Dedifferentiated amniotic fluid mesenchymal stem cell (primary cell): ENCODE results near the gene GFY.
A peak's percentile ranks its signal among the peaks of the same experiment; 100 is the strongest.

Experiments
- DNase-seq: peaks from one replicate; pipeline ENCODE4 v3.0.0-alpha.2; 2016; ENCODE audit errors: extremely low spot score

Gene GFY

DNA sequence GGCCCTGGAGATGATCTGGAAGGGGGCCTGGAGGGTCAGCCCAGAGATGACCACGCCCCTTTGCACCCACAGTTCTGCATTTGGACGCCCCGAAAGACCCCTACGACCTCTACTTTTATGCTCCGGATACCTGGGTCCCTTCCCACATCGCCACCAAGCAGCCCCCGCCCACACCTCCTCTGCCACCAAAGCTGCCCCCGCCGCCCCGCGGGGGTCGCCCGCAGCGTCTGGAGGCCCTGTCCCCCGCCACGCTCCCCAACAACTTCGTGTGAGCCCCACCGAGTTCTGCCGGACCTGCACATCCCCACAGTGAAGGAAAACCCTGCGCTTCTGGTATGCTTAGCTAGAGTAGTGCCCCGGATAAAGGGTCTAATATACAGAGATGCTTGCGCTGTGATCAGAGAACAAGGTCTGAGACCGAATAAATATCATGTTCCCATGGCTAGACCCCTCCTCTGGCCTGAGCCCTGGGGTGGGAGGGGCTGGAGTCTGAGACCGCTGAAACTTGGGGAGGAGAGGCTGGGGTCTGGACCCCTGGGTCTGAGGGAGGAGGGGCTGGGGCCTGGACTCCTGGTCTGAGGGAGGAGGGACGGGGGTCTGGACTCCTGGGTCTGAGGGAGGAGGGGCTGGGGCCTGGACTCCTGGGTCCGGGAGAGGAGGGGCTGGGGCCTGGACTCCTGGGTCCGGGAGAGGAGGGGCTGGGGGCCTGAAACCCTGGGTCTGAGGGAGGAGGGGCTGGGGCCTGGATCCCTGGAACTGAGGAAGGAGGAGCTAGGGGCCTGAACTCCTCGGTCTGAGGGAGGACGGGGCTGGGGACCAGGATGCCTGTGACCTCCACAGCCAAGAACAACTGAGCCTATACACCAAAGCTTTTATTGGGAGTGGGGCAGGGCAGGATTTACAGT is 3.6 kb downstream of the GFY start:
- DNase-seq = no peak

DNA sequence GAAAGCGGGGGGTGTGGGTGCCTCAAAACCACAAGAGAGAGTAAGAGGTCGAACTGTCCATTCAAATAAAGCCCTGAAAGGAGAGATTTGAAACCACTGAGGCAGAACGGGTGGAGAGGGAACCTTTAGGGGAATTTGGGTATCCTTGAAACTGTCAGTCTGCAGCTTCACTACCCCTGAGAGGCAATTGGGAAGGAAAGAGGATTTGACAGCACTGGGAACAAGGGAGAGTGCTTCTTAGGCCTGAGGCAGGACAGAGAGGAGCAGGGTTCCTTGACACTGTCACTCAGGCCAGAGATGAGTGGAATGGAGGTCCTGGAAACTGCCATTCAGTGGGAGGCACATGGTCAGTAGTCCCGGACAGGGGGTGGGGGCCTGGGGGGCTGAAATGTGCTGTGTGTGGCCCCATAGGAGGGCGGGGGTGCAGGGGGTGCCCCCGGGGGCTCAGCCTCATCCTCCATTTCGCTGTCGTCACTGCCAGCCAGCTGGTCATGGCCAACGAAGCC is 5.0 kb downstream of the GFY start:
- DNase-seq = no peak

DNA sequence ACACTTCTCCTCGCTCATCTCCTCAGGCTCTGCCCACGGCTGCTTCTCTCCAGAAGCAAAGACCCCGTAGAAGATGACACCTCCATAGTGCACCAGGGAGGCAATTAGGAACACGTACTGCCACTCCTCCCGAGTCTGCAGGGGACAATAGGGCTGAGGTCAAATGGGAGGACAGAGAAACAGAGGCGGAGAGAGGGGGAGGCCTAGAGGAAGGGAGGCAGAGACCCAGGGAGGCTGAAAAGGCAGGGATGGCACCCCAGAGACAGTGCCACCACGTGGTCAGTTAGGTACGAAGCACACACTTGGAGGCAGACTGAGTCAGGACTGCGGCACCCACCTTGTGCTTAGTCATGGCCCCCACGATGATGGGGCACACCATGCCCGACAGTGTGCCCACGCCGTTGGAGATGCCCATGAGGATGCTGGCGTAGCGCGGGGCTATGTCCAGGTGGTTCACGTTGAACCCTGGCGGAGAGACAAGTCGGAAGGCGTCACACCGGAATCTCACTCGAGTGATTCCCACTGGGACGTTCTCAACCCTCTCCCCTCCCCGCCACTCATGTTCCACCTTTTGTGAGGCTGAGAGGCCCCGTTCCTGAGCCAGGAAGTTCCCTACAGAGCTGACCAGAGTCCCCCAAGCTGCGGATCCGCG is 5.6 kb downstream of the GFY start:
- no peak for DNase-seq

DNA sequence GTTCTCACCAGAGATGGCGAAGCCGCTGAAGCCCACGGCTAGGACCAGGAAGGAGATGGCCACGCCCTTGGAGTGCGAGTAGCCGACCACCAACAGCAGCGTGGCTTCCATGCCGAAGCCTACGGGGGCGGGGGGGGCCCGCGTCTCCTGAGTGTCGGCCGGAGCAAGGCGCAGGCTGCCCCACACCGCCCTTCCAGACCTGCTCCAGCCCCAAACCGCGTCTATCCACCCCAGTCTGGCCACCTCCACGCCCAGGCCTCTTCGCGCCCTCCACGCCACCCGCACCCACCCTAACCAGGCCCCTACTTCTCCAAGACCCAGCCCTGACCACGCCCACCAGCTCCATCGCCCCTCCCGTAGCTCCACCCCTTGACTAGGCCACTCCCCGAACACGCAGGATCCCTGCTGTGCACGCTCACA is 6.2 kb downstream of the GFY start:
- no peak for DNase-seq

DNA sequence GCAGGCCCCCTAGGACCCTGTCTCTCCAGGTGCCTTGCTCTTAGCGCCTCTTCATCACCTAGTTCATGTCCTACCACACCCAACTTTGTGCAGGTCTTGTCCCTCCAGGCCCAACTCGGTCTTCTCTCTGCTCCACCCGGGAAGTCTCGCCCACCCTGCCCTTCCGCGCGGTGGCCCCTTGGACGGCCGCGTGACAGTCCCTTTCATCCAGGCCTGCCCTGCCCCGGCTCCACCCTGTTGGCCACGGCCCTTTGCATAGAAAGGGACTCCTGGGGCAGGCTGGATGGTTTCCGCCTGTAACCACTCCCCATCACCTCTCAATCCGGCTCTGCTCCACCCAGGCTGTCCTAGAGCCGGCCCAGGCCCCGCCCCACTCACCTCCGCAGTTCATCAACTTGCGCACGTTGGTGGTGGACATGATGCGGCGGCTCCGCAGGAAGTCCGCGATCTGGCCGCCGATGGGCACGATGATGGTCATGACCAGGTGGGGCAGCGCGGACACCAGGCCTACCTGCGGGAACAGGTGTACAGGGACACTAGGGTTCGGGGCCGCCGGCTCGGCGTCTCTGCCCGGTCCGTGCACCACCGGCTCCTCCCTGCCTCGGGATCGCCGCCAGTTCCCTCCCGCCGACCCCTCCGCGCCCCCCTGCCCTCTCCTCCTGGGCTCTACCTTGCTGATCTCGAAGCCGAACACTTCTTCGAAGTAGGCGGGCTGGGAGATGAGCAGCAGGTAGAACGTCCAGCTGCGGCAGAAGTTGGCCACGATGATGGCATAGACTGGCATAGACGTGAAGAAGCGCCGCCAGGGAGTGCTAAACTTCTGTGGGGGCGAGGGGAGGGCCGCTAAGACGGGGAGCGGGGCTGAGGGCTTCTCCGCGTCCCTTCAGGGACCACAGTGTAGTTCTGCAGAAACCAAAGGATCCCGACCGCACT is 7.2 kb downstream of the GFY start:
- no peak for DNase-seq

DNA sequence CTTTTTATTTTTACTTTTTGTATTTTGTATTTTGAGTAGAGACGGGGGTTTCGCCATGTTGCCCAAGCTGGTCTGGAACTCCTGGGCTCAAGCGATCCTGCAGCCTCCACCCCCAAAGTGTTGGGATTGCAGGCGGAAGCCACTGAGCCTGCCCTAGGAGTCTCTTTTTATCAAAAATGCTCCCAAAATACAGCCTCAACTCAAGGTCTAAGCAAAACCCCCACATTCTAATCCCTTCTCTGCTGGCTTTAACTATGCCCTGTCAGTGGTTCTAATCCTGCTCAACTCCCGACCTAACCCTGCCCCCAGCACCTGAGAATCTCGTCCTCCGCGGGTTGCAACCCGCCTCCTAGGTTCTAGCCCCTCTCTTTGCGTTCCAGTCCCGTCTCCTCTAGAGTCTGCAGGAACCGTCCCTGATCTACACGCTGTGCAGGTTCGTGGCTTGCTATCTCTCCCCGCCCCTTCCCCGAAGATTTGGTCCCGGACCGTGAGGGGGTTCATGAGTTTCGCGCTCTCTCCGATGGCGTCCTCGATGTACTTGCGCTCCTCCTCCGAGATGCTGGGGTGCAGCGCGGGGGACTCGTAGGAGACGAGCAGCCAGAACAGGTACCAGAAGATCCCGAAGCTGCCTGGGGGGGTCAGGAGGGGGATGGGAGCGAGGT is 8.2 kb downstream of the GFY start:
- no peak for DNase-seq

DNA sequence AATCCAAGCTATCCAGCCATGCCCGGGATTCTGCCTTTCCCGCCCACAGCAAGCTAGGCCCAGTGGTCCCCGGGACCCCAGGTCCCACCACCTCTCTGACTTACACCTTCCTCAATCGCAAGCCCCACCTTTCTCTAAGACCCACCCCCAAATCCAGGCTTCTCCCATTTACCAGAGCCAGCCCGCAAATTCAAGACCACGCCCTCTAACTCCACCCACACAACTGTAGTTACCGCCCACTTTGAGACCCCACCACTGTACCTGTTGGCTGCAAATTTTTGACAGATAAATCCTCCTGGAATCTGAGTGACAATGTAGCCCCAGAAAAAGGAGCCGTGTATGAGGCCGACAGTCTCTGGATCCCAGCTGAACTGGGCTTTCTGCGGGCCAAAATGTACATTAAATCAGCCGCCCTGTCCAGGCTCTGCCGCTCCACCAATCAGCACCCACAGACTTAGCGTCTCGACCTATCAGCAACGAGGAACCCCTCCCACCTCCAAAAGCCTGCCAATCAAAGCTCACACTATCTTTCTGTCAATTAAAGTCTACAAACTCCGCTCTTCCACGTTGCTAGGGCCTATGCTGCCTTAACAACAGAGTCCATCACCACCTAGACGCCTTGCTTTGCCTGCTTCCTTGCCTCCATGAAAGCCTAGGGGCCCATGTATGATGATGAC is 9.9 kb downstream of the GFY start:
- no peak for DNase-seq

DNA sequence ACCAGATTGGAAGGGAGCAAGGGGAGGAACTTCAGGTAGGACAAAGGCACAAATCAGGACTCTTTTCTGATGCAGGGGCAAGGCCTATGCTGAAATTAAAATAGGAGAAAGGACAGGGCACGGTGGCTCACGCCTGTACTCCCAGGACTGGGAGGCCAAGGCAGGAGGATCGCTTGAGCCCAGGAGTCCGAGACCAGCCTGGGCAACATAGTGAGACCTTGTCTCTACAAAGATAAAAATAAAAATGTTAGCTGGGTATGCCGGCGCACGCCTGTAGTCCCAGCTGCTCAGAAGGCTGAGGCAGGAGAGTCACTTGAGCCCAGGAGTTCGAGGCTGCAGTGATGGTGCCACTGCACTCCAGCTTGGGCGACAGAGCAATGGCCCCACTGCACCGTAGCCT is 10.5 kb downstream of the GFY start:
- DNase-seq = no peak

DNA sequence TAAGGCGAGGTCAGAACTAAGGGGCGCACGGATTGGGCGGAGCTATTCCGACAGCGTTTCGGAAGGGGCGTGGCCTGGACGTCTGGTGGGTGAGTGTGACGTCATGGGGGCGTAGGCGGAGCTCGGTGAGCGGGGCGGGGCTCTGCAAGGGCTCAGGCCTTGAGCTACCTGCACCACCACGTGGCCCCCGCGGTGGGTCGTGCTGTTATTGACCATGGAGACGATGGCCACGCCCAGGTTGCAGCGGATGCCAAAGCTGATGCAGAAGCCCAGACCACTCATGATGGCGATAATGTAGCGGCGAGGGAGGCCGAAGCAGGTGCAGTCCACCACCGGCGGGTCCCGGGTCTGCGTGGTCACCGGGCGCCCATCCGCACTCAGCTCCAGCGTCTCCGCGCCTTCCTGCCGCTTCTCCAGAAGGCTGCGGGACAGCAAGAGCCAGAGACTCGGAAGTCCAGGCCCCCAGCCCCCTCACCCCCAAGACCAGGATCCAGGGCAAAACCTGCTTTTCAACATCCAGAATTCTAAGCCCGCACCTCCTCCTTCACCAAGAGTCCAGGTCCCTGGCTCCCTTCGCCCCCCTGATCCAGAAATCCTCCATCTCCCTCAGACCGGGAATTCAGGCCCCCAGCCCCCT is 11.3 kb downstream of the GFY start:
- DNase-seq = no peak

DNA sequence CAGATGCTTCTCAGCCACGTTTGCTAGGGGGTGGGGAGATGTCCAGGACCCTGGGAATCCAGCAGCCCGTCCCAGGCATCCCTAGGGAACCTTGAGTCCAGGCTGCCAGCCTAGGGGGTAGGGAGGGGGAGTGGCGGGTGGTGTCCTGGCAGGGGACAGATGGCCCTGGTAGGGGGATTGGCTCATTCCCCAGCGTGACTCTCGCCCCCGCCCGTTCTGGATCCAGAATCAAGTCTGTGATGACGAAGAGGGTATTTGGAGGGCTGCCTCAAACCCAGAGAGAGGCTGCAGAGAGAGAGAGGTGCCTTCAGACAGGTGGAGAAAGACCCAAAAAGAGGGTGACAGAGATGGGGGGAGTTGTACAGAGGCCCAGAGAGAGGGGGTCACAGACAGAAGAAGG is 12.0 kb downstream of the GFY start:
- no peak for DNase-seq

DNA sequence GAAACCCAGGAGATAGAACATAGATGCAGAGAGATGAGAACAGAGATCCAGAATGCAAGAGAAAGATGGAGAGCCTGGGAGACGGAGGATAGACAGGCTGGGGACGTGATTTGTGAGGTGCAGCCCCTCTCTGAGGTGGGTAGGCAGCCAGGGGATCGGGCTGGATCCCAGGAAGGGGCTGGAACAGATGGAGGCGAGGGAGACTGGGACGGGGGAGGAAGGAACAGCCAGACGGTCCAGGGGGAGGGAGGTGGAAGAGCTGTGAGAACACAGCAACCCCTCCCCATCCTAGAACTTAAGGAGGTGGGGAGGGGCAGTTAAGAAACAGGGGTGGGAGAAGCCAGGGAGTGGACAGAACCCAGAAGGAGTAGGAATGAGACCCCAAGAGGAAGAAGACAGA is 13.1 kb downstream of the GFY start:
- DNase-seq = no peak

DNA sequence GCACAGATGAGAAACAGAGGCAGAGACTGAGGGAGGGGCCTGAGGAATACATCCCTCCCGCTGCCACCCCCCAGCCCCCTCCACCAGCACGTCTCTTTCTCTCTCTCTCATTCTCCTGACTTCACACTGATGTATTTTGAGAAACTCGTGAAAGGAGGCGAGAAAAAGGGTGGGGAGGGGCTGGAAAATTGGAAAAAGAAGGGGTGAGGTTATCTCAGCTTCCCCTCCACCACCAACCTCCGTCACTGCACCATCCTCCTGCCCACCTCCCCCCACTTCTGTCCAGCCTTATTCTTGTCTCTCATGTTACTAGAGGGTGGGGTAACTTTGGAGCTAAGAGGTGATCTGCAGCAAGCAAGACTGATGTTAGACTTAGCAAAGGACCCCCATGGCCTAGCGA is 14.6 kb downstream of the GFY start:
- no peak for DNase-seq

DNA sequence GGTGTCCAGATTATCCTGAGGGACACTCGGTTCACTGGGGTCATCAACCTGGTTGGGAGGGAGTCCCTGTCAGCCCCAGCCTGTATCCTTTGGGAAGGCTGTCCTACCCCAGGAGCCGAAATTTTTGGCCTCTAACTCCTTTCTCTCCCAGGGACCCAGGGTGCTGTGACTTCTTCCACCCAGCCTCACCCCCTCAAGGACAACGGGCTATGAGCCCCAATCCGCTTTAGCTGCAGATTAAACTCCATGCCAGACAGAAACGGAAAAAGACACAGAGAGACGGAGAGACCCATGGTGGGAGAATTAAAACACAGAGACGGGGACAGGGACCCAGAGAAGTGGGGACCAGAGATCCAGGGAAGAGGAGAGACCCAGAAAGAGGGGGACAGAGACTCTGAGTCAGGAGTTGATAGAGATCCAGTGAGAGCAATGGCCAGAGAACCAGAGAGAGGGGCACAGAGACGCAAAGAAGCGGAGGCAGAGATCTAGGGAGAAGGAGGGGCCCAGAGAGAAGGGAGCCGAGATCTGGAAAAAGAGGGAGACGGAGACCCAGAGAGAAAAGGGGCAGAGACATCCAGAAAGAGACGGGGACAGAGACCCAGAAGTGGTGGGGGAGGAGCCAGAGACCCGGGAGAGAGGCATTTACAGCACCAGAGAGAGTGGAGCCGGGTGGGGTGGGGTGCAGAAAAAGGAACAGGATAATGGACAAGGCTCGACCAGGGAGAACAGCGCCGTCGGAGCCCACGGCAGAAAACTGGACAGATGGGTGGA is 15.4 kb downstream of the GFY start:
- no peak for DNase-seq

DNA sequence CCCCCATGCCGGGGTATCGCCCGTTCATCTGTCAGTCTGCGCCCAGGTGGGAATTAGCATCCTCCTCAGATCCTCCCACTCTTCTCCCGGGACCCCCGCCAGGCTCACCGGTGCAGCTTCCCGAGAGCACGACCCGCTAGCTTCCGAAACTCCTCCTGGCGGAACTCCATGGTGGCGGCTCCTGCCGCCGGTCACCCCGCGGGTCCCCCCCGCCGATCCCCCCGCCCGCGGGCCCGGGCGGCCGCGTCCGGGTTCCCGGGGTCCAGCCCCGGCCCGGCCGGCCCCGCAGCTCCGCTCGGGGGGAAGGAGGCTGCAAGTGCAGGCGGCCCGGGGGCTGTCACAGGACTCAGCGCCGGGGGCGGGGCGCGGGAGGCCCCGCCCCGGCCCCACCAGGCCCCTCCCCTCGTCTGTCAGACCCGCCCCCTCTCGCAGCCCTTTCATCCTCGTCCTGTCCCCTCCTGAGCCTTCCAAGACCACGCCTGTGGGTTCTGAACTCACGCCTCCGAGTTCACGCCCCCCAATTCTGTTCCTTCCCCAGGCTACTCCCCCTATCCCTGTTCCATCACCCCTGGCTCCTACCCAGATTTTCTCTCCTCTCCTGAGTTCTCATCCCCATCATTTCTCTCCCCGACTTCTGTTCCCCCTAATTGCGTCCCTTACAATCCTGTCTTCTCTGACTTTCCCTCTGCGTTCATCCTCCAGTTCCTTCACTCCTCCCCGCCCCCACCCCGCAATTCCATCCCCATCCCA is 16.2 kb downstream of the GFY start, which contains the start of gene SLC17A7:
Gene SLC17A7, minus strand, starts transcription at position 318 of the 750 bp plus-strand sequence. Its CDS starts 148 bp downstream, at position 170.
- DNase-seq = no peak

DNA sequence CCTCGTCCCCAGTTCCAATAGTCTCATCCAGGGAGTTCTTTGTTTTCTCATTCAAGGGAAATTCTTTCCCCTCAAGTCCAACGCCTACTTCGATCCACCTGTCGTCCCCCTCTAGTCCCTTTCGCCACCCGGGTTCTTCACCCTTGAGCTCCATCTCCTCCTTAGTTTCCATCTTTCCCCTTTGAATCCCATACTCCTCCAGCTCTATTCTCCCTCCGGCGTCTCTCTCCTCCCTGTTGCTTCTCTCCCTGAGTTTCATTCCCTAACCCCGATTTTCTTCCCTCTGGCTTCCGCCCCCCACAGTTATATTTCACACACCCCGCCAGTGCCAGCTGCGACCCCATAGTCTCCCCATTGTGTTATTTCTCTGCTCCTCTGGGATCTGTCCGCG is 16.8 kb downstream of the GFY start:
- no peak for DNase-seq

DNA sequence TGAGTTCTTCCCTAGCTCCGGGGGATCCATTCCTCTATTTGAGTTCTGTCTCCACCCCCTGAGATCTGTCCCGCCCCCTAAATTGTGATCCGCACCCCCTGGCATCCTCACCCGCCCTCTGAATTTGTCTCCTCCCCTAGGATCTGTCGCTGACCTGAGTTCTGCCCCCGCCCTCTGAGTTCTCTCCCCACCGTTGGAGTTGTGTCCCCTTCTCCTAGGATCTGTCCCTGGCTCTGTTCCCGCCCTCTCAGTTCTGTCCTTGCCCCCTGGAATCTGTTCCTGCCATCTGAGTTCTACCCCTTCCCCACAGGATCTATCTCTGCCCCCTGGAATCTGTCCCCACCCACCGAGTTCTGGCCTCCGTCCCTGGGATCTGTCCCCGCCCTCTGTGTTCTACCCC is 17.2 kb downstream of the GFY start:
- no peak for DNase-seq

DNA sequence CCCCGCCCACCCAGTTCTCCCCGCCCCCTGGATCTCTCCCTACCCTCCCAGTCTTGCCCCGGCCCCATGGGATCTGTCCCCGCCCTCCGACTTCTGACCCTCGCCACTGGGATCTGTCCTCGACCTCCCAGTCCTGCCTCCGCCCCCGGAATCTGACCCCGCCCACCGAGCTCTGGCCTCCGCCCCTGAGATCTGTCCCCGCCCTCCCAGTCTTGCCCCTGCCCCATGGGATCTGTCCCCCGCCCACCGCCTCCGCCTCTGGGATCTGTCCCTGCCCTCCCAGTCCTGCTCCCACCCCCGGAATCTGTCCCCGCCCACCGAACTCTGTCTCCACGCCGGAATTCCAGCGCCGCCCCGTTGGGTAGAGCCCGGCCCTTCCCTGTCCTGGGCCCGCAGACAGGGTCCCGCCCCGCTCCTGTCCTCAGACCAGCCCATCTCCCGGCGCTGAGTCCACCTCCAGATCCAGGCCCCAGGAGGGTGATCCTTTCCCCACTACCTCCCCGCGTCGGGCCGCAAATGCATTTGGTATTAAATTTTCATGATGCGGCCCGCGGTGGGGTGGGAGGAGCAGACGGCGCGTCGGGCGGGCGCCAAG is 17.7 kb downstream of the GFY start:
- DNase-seq = peak; percentile 63

DNA sequence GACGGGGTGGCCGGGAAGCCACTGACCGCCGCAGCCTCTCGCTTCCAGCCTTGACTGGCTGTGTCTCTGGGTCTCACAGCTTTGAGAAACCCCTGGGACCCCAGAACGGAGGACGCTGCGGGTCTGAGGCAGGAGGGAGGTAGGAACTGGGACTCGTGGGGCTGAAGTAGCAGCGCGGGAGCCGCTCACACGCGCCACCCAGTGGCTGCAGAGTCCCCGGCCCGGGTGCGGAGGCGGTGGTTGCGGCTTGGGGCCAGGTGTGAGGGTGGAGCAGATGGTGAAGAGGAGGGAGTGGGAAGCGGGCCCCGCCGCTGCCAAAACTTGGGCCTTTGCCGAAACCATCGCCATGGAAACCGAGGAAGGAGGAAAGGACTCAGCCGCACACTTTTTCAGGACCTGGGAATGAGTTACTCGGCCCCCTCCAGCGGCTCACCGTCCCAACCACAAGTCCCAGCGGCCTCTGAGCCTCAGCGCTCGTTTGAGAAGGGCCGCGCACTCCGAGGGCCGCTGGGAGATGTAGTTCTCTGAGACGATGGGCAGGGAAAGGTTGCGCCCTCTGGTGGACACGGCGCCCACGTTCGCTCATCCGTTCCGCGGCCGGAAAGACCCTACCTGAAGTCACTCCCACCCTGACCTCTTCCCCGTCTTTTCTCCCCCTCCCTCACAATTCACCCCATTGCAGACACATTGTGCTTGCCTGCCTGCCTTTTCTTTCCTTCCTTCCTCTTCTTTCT is 18.3 kb downstream of the GFY start:
- DNase-seq = peak; percentile 95
